Measurements from ENCODE around the gene BUD23.
"Not testable (repeated sequence)": the region's sequence is repeated elsewhere in the genome, so short reads cannot be mapped to it uniquely, and the experiment has no call there.

BUD23 gene, protein sequence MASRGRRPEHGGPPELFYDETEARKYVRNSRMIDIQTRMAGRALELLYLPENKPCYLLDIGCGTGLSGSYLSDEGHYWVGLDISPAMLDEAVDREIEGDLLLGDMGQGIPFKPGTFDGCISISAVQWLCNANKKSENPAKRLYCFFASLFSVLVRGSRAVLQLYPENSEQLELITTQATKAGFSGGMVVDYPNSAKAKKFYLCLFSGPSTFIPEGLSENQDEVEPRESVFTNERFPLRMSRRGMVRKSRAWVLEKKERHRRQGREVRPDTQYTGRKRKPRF

DNA sequence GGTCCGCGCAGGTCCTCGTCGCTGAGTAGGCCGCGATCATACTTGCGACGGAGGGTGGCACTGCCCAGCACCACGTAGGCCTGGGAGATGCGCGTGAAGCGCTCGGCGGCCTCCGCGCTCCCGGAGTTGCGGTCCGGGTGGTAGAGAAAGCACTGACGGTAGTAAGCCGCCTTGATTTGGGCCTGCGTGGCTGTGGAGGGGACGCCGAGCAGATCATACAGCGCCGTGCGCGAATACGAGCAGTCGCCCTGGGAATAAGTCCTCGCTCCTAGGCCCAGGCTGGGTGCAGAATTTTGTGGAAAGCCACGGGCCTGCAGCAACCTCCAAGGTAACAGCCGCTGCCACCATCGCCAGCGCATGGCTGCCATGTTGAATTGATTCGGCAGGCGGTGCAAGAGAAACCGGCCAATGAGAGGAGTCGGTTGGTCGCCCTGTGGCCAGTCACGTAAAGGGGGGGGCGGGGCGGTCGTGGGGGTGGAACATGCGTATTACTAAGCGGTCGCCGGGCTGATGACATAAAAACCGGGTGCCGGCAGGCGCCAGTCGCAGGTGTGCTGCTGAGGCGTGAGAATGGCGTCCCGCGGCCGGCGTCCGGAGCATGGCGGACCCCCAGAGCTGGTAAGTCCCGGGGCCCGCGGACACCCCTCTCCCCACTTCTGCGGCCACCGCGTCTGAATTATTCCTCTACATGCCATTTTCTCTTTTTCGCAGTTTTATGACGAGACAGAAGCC is at the start of gene BUD23, which contains the start of gene DNAJC30:
Gene BUD23, plus strand, starts transcription at position 542 of the 732 bp plus-strand sequence. Its CDS starts 29 bp downstream, at position 571.
Gene DNAJC30, minus strand, starts transcription at position 398 of the 732 bp plus-strand sequence. Its CDS starts 30 bp downstream, at position 368.
- DNase-seq: peak; percentile 92

DNA sequence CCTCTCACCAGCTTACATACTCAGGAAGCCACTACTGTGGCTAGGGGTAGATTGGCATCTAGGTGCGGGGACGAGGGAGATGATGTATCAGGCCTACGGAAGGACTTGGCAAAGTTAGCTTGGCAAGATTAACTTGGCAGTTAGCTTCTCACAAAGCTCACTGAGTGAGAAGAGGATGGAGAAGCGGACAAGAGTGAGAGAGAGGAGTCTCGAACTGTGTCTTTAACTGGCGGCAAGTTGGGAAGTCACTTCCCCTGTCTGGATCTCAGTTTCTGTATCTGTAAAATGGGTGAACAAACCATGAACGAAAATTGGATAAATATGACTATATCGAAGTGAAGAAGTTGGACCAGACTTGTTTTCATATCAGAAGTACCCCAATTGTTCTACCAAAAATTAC is 49.6 kb upstream of the BUD23 start:
- DNase-seq: no peak

- DNase-seq: no peak
Observed at GRCh38 chr7:73635428-73636200, 47.8 kb upstream of the BUD23 start.

DNA sequence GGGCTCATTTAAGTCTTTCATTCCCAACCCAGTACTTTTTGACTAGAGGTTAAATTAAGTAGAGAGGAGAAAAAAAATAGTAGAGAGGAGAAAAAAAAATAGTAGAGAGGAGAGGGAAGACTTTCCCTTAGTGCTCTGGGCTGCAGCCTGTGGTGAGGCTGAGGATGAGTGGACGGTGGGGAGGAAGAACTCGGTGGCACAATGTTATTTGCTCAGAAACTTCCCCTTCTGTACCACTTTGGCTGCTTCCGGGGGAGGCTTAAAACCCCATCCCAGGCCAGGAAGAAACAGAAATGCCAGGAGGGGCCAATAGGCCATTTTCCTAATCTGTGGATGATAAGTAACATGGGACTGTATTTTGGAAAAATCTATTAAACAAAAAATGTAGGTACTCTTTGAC is 44.5 kb upstream of the BUD23 start:
- DNase-seq: no peak

GRCh38 chr7:73642834-73643233 is 40.6 kb upstream of the BUD23 start:
- no peak for DNase-seq

GRCh38 chr7:73644688-73645286 is 38.6 kb upstream of the BUD23 start:
- DNase-seq: no peak

- DNase-seq: no peak
Observed at GRCh38 chr7:73645643-73646174, 37.7 kb upstream of the BUD23 start.

DNA sequence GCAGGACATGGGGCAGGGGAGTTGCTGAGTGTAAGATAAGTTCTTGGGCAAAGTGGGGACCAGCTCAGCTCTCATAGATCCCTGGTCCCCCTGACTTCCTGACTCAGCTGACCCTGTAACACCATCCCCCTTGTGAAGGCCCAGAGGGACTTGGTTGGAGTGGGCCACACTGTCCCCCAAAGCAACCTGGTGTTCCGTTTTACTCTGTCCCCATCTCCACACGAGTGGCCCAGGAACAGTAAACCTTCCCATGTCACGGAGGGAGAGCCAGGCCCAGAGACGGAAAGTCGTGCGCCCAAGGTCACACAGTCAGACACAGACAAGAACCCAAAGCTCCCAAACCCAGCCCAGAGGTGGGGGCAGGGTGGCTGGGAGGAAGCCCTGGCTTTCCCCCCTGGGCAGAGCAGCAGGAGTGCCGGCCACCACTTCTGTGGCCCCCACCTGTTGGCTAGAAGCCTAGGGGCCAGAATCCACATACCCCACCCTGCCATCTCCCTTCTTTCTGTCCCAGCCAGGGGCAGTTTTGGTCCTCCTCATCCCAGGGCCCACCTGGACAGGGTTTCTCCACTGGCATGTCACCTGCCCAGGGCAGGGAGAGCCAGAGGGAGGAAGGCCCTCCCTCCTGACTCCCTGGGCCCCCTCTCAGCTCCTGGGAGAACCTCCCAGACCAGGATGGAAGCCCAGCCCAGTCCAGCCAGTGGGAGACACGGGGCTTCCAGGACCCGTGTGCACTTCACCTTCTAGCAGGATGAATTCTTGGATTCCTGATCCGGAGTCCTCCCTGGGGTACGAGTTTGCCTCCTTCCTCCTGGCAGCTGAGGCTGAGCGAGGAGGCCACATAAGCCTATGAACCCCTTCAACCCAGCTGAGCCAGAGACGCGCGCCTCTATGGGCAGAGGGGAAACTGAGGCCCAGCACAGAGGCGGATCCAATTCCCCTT is 36.3 kb upstream of the BUD23 start:
- DNase-seq: no peak

DNA sequence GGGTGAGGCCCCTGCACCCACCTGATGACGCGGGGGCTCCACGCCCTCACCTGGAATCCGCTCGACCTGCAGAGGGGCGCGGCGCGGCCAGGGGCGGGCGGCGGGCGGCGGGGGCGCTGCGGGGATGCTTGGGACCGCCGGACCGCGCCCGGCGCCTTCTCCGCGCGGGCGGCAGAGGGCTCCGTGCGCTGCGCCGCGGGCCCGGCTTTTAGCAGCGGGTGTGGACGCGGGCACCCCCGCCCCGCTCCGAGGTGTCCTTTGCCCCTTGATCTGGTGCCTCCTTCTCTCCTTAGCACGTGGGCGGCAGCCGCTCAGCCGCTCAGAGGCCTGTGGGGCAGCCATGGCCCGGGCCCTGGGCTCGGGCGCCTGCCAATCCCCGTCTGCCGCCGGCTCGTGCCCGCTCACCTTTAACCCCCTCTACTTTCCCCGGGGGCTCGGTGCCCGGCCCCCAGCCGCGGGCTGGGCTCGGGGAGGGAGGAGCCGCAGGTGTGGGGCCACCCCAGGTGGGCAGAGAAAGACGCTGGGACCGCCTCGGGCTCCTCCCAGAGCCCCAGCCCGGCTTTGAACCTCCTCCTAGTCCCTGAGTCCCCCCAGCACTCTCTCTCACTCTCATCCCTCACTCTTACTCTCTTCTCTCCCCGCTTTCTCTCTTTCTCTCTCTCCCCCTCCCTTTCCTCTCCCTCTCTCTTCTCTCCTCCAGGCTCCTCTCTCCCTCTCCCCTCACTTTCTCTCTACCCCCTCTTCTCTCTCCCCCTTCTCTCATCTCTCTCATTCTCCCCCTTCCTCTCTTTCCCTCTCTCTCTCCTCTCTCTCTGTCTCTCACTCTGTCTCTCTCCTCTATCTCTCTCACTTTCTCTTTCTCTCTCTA is 35.4 kb upstream of the BUD23 start:
- DNase-seq: no peak

- DNase-seq: no peak
Observed at GRCh38 chr7:73648593-73649332, 34.6 kb upstream of the BUD23 start.

DNA sequence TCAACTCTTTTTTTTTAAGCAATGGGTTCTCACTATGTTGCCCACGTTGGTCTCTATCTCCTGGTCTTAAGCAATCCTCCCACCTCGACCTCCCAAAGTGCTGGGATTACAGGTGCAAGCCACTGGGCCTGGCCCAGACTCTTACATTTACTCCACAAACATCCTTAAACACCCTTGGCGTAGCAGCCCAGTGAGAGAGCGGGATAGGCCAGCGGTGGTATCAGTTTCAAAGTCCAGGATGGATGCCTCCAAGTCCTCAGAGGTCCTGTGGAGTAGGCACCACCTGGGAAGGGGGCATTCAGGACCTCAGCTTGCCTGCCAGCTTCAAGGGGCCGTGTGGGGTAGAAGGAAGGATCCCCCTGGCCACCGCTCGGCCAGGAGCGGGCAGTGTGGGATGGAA is 33.8 kb upstream of the BUD23 start:
- DNase-seq: no peak

- no peak for DNase-seq
Observed at GRCh38 chr7:73650524-73650923, 32.9 kb upstream of the BUD23 start.

- no peak for DNase-seq
Observed at GRCh38 chr7:73652541-73652949, 30.9 kb upstream of the BUD23 start.

- not testable (repeated sequence) for DNase-seq
Observed at GRCh38 chr7:73655309-73655708, 28.1 kb upstream of the BUD23 start.

- no peak for DNase-seq
Observed at GRCh38 chr7:73659983-73660382, 23.4 kb upstream of the BUD23 start.

GRCh38 chr7:73660594-73660993 is 22.8 kb upstream of the BUD23 start:
- DNase-seq: not testable (repeated sequence)

DNA sequence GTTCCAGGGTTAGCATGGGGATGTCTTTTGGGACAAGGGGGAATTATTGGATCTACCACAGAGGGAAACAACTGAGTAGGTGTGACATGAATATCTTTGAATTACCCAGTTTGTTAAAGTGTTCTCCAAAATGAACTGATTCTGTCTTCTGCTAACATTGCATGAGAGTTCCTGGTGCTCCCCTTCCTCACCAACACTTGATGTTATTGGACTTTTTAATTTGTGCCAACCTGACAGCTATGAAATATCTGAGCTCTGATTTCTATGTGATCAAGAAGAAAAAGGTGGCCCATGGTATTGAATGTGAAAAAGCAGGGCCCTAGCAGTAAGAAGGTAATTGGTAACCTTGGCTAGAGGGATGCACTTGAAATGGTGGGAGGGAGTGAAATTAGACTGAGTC is 20.4 kb upstream of the BUD23 start:
- no peak for DNase-seq

GRCh38 chr7:73667344-73668102 is 15.9 kb upstream of the BUD23 start, which contains the start of gene VPS37D:
Gene VPS37D (plus strand): TSS chr7:73667831. CDS start chr7:73667959, 128 bp downstream.
- DNase-seq: peak; percentile 76

Measured in NCI-H748 treated with DMSO at 0.1 percent for 48 hours (cell line).